B cell (primary cell): Measurements from ENCODE around the gene CTBP2.

ENCODE experiments used
- EZH2 ChIP-seq: IDR thresholded peaks from 2 replicates; pipeline ENCODE4 v1.6.1; 2012; ENCODE audit warnings: borderline replicate concordance, low read depth, mild to moderate bottlenecking, moderate library complexity, low read length; ENCODE audit not compliant: insufficient read depth, poor library complexity, severe bottlenecking
- TF ChIP-seq, protein P1 (sequence below): fragments of 200-600 bp; IDR thresholded peaks from one replicate; pipeline ENCODE4 v1.8.0; 2022; ENCODE audit warnings: antibody characterized with exemption, mild to moderate bottlenecking

DNA sequence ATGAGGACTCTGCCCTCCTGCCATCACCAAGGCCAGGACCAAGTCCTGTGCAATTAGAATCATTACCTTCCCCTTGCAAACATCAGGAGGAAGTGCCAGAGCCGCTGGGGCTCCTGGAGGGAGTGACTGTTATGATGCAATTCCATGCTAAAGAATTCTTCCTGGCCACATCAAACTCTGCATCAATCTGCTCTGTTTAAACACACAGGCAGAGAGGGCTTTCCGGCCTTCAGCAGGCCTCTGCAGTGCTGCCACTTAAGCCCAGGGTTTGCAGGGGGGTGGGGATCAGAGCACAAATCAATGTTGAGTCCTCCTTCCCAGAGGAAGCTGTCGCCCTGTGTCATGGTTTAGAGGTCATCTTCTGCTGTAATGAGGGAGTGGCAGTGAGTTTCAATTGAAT, 58.1 kb downstream of the CTBP2 start:
- TF ChIP-seq, protein P1, sequence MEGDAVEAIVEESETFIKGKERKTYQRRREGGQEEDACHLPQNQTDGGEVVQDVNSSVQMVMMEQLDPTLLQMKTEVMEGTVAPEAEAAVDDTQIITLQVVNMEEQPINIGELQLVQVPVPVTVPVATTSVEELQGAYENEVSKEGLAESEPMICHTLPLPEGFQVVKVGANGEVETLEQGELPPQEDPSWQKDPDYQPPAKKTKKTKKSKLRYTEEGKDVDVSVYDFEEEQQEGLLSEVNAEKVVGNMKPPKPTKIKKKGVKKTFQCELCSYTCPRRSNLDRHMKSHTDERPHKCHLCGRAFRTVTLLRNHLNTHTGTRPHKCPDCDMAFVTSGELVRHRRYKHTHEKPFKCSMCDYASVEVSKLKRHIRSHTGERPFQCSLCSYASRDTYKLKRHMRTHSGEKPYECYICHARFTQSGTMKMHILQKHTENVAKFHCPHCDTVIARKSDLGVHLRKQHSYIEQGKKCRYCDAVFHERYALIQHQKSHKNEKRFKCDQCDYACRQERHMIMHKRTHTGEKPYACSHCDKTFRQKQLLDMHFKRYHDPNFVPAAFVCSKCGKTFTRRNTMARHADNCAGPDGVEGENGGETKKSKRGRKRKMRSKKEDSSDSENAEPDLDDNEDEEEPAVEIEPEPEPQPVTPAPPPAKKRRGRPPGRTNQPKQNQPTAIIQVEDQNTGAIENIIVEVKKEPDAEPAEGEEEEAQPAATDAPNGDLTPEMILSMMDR = no peak
- TF ChIP-seq EZH2 = no peak
